DOHH2 (cell line): ENCODE data around the gene ARL2BP.

ENCODE experiments used
- H3F3A ChIP-seq: fragments of 200-600 bp; sonication (generic), shearing (Covaris generic); 2 replicates; pipeline ENCODE4 v1.6.0; 2016; ENCODE audit warnings: antibody characterized with exemption, mild to moderate bottlenecking; ENCODE audit not compliant: control insufficient read depth, insufficient read depth
- H3K27ac ChIP-seq: fragments of 200-600 bp; sonication (generic); 2 replicates; pipeline ENCODE4 v1.5.1; 2014; ENCODE audit warnings: low read depth, mild to moderate bottlenecking, low read length, moderate library complexity
- H3K27me3 ChIP-seq: fragments of 200-600 bp; sonication (generic); 2 replicates; pipeline ENCODE4 v1.6.1; 2014; ENCODE audit warnings: mild to moderate bottlenecking, low read length, mixed read lengths; ENCODE audit not compliant: control insufficient read depth
- H3K36me3 ChIP-seq: fragments of 200-600 bp; sonication (generic); 2 replicates; pipeline ENCODE4 v1.6.1; 2014; ENCODE audit warnings: mild to moderate bottlenecking, low read length, moderate library complexity, mixed read lengths; ENCODE audit not compliant: control insufficient read depth
- H3K4me1 ChIP-seq: fragments of 200-600 bp; sonication (generic); 2 replicates; pipeline ENCODE4 v1.6.1; 2014; ENCODE audit warnings: mild to moderate bottlenecking, low read length, mixed read lengths; ENCODE audit not compliant: control insufficient read depth
- H3K4me2 ChIP-seq: fragments of 200-600 bp; sonication (generic); 2 replicates; pipeline ENCODE4 v1.6.0; 2014; ENCODE audit warnings: mild to moderate bottlenecking, low read length, moderate library complexity
- H3K4me3 ChIP-seq: fragments of 200-600 bp; sonication (generic); 2 replicates; pipeline ENCODE4 v1.5.1; 2014; ENCODE audit warnings: mild to moderate bottlenecking, low read length, mixed read lengths
- H3K79me2 ChIP-seq: fragments of 200-600 bp; sonication (generic); 2 replicates; pipeline ENCODE4 v1.6.1; 2014; ENCODE audit warnings: mild to moderate bottlenecking, low read length, mixed read lengths; ENCODE audit not compliant: control insufficient read depth
- H3K9me2 ChIP-seq: fragments of 200-600 bp; sonication (generic); replicated peaks from 2 replicates; pipeline ENCODE4 v1.6.1; 2014; ENCODE audit warnings: mild to moderate bottlenecking, low read length, mixed read lengths; ENCODE audit not compliant: control insufficient read depth
- H3K9me3 ChIP-seq: fragments of 200-600 bp; sonication (generic); 2 replicates; pipeline ENCODE4 v1.6.1; 2014; ENCODE audit warnings: antibody characterized with exemption, low read length, mixed read lengths; ENCODE audit not compliant: control insufficient read depth, insufficient read depth
- H4K20me1 ChIP-seq: fragments of 200-600 bp; sonication (generic); 2 replicates; pipeline ENCODE4 v1.6.0; 2014; ENCODE audit warnings: low read depth, mild to moderate bottlenecking, antibody characterized with exemption, low read length, moderate library complexity; ENCODE audit not compliant: control insufficient read depth, insufficient read depth
- CTCF ChIP-seq: fragments of 200-600 bp; sonication (generic); IDR thresholded peaks from one replicate; pipeline ENCODE4 v1.5.1; 2014; ENCODE audit warnings: antibody characterized with exemption, mild to moderate bottlenecking, low read depth, low read length; ENCODE audit not compliant: poor library complexity, severe bottlenecking
- EZH2phosphoT487 ChIP-seq: fragments of 200-600 bp; sonication (generic); IDR thresholded peaks from 2 replicates; pipeline ENCODE4 v1.6.1; 2017; ENCODE audit warnings: borderline replicate concordance, mild to moderate bottlenecking, antibody characterized with exemption, low read length, moderate library complexity, mixed read lengths

Gene ARL2BP

GRCh38 chr16:57257455-57258070 is 12.5 kb downstream of the ARL2BP start:
- Histone ChIP-seq H3F3A (no peaks in the 10 kb centered on the region), H3K9me3 (no peaks in the 10 kb centered on the region), H3K36me3 (peaks cover 7% of the 10 kb centered on the region), H3K4me2 (no peak overlapping the region), H3K4me1 (peaks cover 15% of the 10 kb centered on the region), H3K27me3 (no peaks in the 10 kb centered on the region), H3K9me2 (no peaks in the 10 kb centered on the region), H3K27ac (no peak overlapping the region), H3K79me2 (no peaks in the 10 kb centered on the region), H3K4me3 (no peak overlapping the region), H4K20me1 (no peaks in the 10 kb centered on the region)
- TF ChIP-seq EZH2phosphoT487 (no peak), CTCF (no peak)

- no peaks in the 10 kb centered on the region for H3F3A ChIP-seq
- TF ChIP-seq EZH2phosphoT487 (no peak), CTCF (no peak)
- no peaks in the 10 kb centered on the region for H3K36me3 ChIP-seq
- no peaks in the 10 kb centered on the region for H3K9me2 ChIP-seq
- no peak overlapping the region for H3K27ac ChIP-seq
- H3K27me3 ChIP-seq = no peaks in the 10 kb centered on the region
- H3K79me2 ChIP-seq = no peaks in the 10 kb centered on the region
- H3K4me2 ChIP-seq = no peak overlapping the region
- H4K20me1 ChIP-seq = no peaks in the 10 kb centered on the region
- H3K4me1 ChIP-seq = peaks cover 15% of the 10 kb centered on the region
- no peak overlapping the region for H3K4me3 ChIP-seq
- no peaks in the 10 kb centered on the region for H3K9me3 ChIP-seq
Measured at GRCh38 chr16:57258226-57258909, 13.3 kb downstream of the ARL2BP start.

- Histone ChIP-seq H3K4me3 (no peak overlapping the region), H4K20me1 (no peaks in the 10 kb centered on the region), H3K9me2 (no peaks in the 10 kb centered on the region), H3K4me1 (peaks cover 15% of the 10 kb centered on the region), H3K79me2 (no peaks in the 10 kb centered on the region), H3K27me3 (no peaks in the 10 kb centered on the region), H3K27ac (no peak overlapping the region), H3K9me3 (no peaks in the 10 kb centered on the region), H3F3A (no peaks in the 10 kb centered on the region), H3K36me3 (no peaks in the 10 kb centered on the region), H3K4me2 (no peak overlapping the region)
- no peak for TF ChIP-seq CTCF
- TF ChIP-seq EZH2phosphoT487 = no peak
Measured at GRCh38 chr16:57258910-57259475, 13.9 kb downstream of the ARL2BP start.
